H1 (cell line): ENCODE measurements around the gene RTP2. TPM values are rescaled to one million over a fixed set of nuclear protein-coding genes. Genes with fewer than 3 reads are reported as not detected.

Source experiments
- CTCF ChIA-PET: fragments of 300-600 bp; sonication (Branson Sonifier 250); formaldehyde crosslinking; loops from one replicate; lab custom pipeline; 2021; ENCODE audit not compliant: partially characterized antibody; lab: Charles Lee
- POLR2A ChIA-PET: fragments of 300-600 bp; sonication (Branson Sonifier 250); formaldehyde crosslinking; loops from one replicate; lab custom pipeline; 2021; ENCODE audit warnings: inconsistent platforms; ENCODE audit not compliant: partially characterized antibody; lab: Charles Lee
- DNase-seq, 2 experiments: peaks; one replicate each; pipeline versions ENCODE4 v3.0.0 to v3.0.0-alpha.2; 2010 to 2022; ENCODE audit warnings: low spot score in 2 of 2, low read depth in 1 of 2, mixed read lengths in 1 of 2
- FAIRE-seq: peaks from 2 replicates; lab custom pipeline; 2011; peaks lifted over from hg19 to GRCh38; lab: Jason Lieb, UNC
- H2AFZ ChIP-seq: 2 replicates; pipeline ENCODE4 v1.8.1; 2012; ENCODE audit warnings: low read length, inconsistent platforms
- H2AK5ac ChIP-seq: 2 replicates; pipeline ENCODE4 v1.6.1; 2013; ENCODE audit warnings: low read depth, low read length
- H2BK120ac ChIP-seq: replicated peaks from 2 replicates; pipeline ENCODE3; 2013; ENCODE audit warnings: low read depth, low read length, inconsistent platforms
- H2BK12ac ChIP-seq: 2 replicates; pipeline ENCODE4 v1.6.1; 2013; ENCODE audit warnings: low read depth, low read length
- H2BK15ac ChIP-seq: 2 replicates; pipeline ENCODE4 v1.6.1; 2013; ENCODE audit warnings: low read length
- H2BK20ac ChIP-seq: 2 replicates; pipeline ENCODE4 v1.6.1; 2013; ENCODE audit warnings: low read length
- H2BK5ac ChIP-seq: 2 replicates; pipeline ENCODE4 v1.6.1; 2013; ENCODE audit warnings: low read depth, low read length
- H3K14ac ChIP-seq: 2 replicates; pipeline ENCODE4 v1.6.1; 2013; ENCODE audit warnings: inconsistent platforms; ENCODE audit not compliant: insufficient read length
- H3K18ac ChIP-seq: 2 replicates; pipeline ENCODE4 v1.6.1; 2013; ENCODE audit warnings: low read length; ENCODE audit errors: extremely low read depth
- H3K23ac ChIP-seq: 2 replicates; pipeline ENCODE4 v1.6.1; 2013; ENCODE audit warnings: inconsistent platforms; ENCODE audit not compliant: insufficient read length
- H3K23me2 ChIP-seq: 2 replicates; pipeline ENCODE4 v1.6.1; 2013; ENCODE audit warnings: low read depth, low read length
- H3K27ac ChIP-seq: 2 replicates; pipeline ENCODE4 v1.6.1; 2011; ENCODE audit warnings: low read depth, low read length, inconsistent platforms
- H3K27me3 ChIP-seq, 4 experiments: replicated peaks in 1 of 4; 1 replicate in 1 of 4; 2 replicates in 3 of 4; pipeline versions ENCODE4 v1.6.1 to v1.8.1; 2011 to 2013; ENCODE audit warnings: low read length in 3 of 4, mild to moderate bottlenecking in 3 of 4, inconsistent platforms in 2 of 4, mixed read lengths in 2 of 4, moderate library complexity in 1 of 4; ENCODE audit not compliant: control insufficient read depth in 3 of 4, insufficient read depth in 3 of 4; ENCODE audit errors: extremely low read depth in 1 of 4
- H3K36me3 ChIP-seq, 4 experiments: 2 replicates each; pipeline versions ENCODE4 v1.6.1 to v1.8.1; 2011 to 2013; ENCODE audit warnings: mild to moderate bottlenecking in 4 of 4, low read length in 3 of 4, moderate library complexity in 2 of 4, control low read depth in 1 of 4, inconsistent platforms in 1 of 4; ENCODE audit not compliant: insufficient read depth in 4 of 4, control insufficient read depth in 2 of 4
- H3K4ac ChIP-seq: replicated peaks from 2 replicates; pipeline ENCODE3; 2013; ENCODE audit warnings: low read length, low read depth, mixed read lengths, inconsistent platforms; ENCODE audit not compliant: insufficient read length
- H3K4me1 ChIP-seq, 4 experiments: replicated peaks in 1 of 4; 1 replicate in 1 of 4; 2 replicates in 3 of 4; pipeline versions ENCODE4 v1.6.1 to v1.8.1; 2011 to 2013; ENCODE audit warnings: low read length in 3 of 4, inconsistent platforms in 2 of 4, mixed read lengths in 1 of 4; ENCODE audit not compliant: insufficient read depth in 4 of 4, control insufficient read depth in 3 of 4
- H3K4me2 ChIP-seq, 2 experiments: 2 replicates each; pipeline versions ENCODE4 v1.6.1 to v1.8.1; 2011 to 2013; ENCODE audit warnings: low read depth in 2 of 2, low read length in 2 of 2, control low read depth in 1 of 2, inconsistent platforms in 1 of 2, mild to moderate bottlenecking in 1 of 2; ENCODE audit not compliant: insufficient read depth in 1 of 2
- H3K4me3 ChIP-seq, 4 experiments: fragments of 200-600, 300-600 bp in 1 of 4; sonication (generic), shearing (Covaris generic), sonication (Bioruptor Twin) in 1 of 4; 2 replicates each; pipeline versions ENCODE4 v1.5.1 to v1.8.1; 2011 to 2016; ENCODE audit warnings: low read length in 4 of 4, low read depth in 3 of 4, control low read depth in 2 of 4, inconsistent platforms in 2 of 4, mild to moderate bottlenecking in 2 of 4, mixed read lengths in 1 of 4, moderate library complexity in 1 of 4; ENCODE audit not compliant: insufficient read depth in 2 of 4; ENCODE audit errors: extremely low read depth in 1 of 4
- H3K56ac ChIP-seq: replicated peaks from 2 replicates; pipeline ENCODE3; 2013; ENCODE audit warnings: low read depth, mild to moderate bottlenecking, mixed read lengths, low read length, inconsistent platforms; ENCODE audit not compliant: insufficient read length
- H3K79me1 ChIP-seq: 2 replicates; pipeline ENCODE4 v1.6.1; 2013; ENCODE audit warnings: low read depth, low read length, control low read depth
- H3K79me2 ChIP-seq, 2 experiments: 2 replicates each; pipeline versions ENCODE4 v1.6.1 to v1.8.1; 2012 to 2013; ENCODE audit warnings: low read length in 2 of 2, mild to moderate bottlenecking in 2 of 2, inconsistent platforms in 1 of 2; ENCODE audit not compliant: insufficient read depth in 2 of 2, control insufficient read depth in 1 of 2
- H3K9ac ChIP-seq, 4 experiments: replicated peaks in 1 of 4; 1 replicate in 1 of 4; 2 replicates in 3 of 4; pipeline versions ENCODE4 v1.6.1 to v1.8.1; 2011 to 2013; ENCODE audit warnings: low read depth in 3 of 4, low read length in 3 of 4, control low read depth in 2 of 4, mild to moderate bottlenecking in 2 of 4, moderate library complexity in 2 of 4, inconsistent platforms in 1 of 4; ENCODE audit errors: extremely low read depth in 1 of 4
- H3K9me3 ChIP-seq, 2 experiments: 2 replicates each; pipeline versions ENCODE4 v1.6.1 to v1.8.1; 2012 to 2013; ENCODE audit warnings: mild to moderate bottlenecking in 2 of 2, moderate library complexity in 2 of 2, control low read depth in 1 of 2, inconsistent platforms in 1 of 2, low read depth in 1 of 2, low read length in 1 of 2, mixed read lengths in 1 of 2; ENCODE audit not compliant: insufficient read depth in 2 of 2
- H4K20me1 ChIP-seq, 2 experiments: replicated peaks in 1 of 2; 2 replicates each; pipeline versions ENCODE3 to v1.8.1; 2011 to 2013; ENCODE audit warnings: inconsistent platforms in 2 of 2, low read length in 2 of 2, mild to moderate bottlenecking in 1 of 2; ENCODE audit not compliant: insufficient read depth in 2 of 2, control insufficient read depth in 1 of 2
- H4K5ac ChIP-seq: 2 replicates; pipeline ENCODE4 v1.6.1; 2013; ENCODE audit warnings: low read length, low read depth, mixed read lengths, inconsistent platforms; ENCODE audit not compliant: insufficient read length
- H4K8ac ChIP-seq: 2 replicates; pipeline ENCODE4 v1.8.0; 2013; ENCODE audit warnings: mild to moderate bottlenecking, moderate library complexity, low read length, inconsistent platforms; ENCODE audit not compliant: insufficient read depth; ENCODE audit errors: extremely low read depth
- H4K91ac ChIP-seq: replicated peaks from 2 replicates; pipeline ENCODE3; 2013; ENCODE audit warnings: low read length, mixed read lengths, inconsistent platforms; ENCODE audit not compliant: insufficient read length
- HDAC2 ChIP-seq, 2 experiments: fragments of 300-600 bp in 1 of 2; sonication (generic) in 1 of 2; IDR thresholded peaks; 2 replicates each; pipeline ENCODE4 v1.6.1; 2011 to 2012; ENCODE audit warnings: low read depth in 2 of 2, low read length in 2 of 2, mild to moderate bottlenecking in 2 of 2, moderate library complexity in 2 of 2, borderline replicate concordance in 1 of 2, inconsistent platforms in 1 of 2
- KDM4A ChIP-seq: IDR thresholded peaks from one replicate; pipeline ENCODE4 v1.7.1; 2012; ENCODE audit warnings: low read depth, mild to moderate bottlenecking, moderate library complexity, low read length, inconsistent platforms; ENCODE audit not compliant: severe bottlenecking
- POU5F1 ChIP-seq: IDR thresholded peaks from 2 replicates; pipeline ENCODE4 v1.6.1; 2011; ENCODE audit warnings: low read depth, mild to moderate bottlenecking, low read length, moderate library complexity
- SIRT6 ChIP-seq: IDR thresholded peaks from one replicate; pipeline ENCODE4 v1.7.1; 2012; ENCODE audit warnings: low read length, inconsistent platforms
- WGBS, 2 experiments: shearing (Covaris generic) in 1 of 2; methylation state at CpG; one replicate each; pipeline versions ENCODE4 v1.1.6 to v1.1.7; 2013 to 2015; ENCODE audit warnings: low lambda C conversion rate in 2 of 2, mixed read lengths in 2 of 2, inconsistent platforms in 1 of 2, low coverage in 1 of 2, missing lambda C conversion rate in 1 of 2; ENCODE audit not compliant: insufficient replicate concordance in 2 of 2, insufficient coverage in 1 of 2, insufficient read length in 1 of 2; ENCODE audit errors: extremely low coverage in 1 of 2, missing lambda C conversion rate in 1 of 2; 5-methylcytosine and 5-hydroxymethylcytosine counted together
- polyA plus RNA-seq, 7 experiments: library from polyadenylated mRNA; depleted of rRNA in 3 of 7; stranded (reverse) in 5 of 7; unstranded in 2 of 7; fragments of >200 nt in 5 of 7; fragments of 200-250 nt in 2 of 7; gene quantifications; 1 replicate in 5 of 7; 2 replicates in 1 of 7; 4 replicates in 1 of 7; pipeline versions ENCODE4 v1.2.1 to v1.2.3, GENCODE V29; 2011 to 2013; ENCODE audit warnings: missing spikeins in 2 of 7, mixed read lengths in 2 of 7
- total RNA-seq: library from RNA; stranded (reverse); fragmentation: NEBNext Ultra II Directional; extraction: Animal tissue kit (Norgen Biotek cat#: 25700); gene quantifications from 2 replicates; pipeline ENCODE4 v1.2.1, GENCODE V29; 2021

Gene RTP2
- total and polyA plus RNA-seq, 2 of the 8 experiments (the other 6 are each of a cell fraction or from before 2014, with no cell fraction given): not detected

GRCh38 chr3:187741403-187742350 lies 39.3 kb upstream of the RTP2 start:
- Histone ChIP-seq H3K27ac (no peak overlapping the region), H4K8ac (no peak overlapping the region), H3K79me2 (peaks cover 0 to 12% of the 10 kb centered on the region in 2 experiments; a peak in 1 of 4 replicates), H2BK5ac (0 out of 2 replicates have a peak overlapping the region, but pooled peaks have one; percentile 32), H3K4ac (peak overlapping the region; percentile 91), H4K5ac (no peak overlapping the region), H3K27me3 (peaks cover 0 to 13% (median 5%) of the 10 kb centered on the region in 4 experiments; a peak in 3 of 7 replicates), H3K79me1 (no peaks in the 10 kb centered on the region), H3K56ac (no peak overlapping the region), H2BK20ac (no peak overlapping the region), H2BK15ac (0 out of 2 replicates have a peak overlapping the region, but pooled peaks have one; percentile 81), H3K4me1 (peaks cover 0 to 16% (median 8%) of the 10 kb centered on the region in 4 experiments; a peak in 5 of 7 replicates), H3K9ac (peak overlapping the region in 3 of 4 experiments; percentile 29 to 33 (median 32); a peak in 4 of 7 replicates), H3K4me3 (peak overlapping the region; percentile 44 to 89 (median 83)), H2BK12ac (no peak overlapping the region), H3K14ac (no peak overlapping the region), H3K9me3 (no peaks in the 10 kb centered on the region), H3K4me2 (peak overlapping the region; percentile 90 to 94), H3K23ac (no peak overlapping the region), H2BK120ac (no peak overlapping the region), H4K20me1 (no peaks in the 10 kb centered on the region), H3K36me3 (no peaks in the 10 kb centered on the region), H2AFZ (peak overlapping the region; percentile 43; the same call in 1 of the 2 replicates), H3K18ac (0 out of 2 replicates have a peak overlapping the region, but pooled peaks have one; percentile 53), H3K23me2 (peaks cover 35% of the 10 kb centered on the region), H4K91ac (no peak overlapping the region), H2AK5ac (no peak overlapping the region)
- peak in 1 of 2 experiments; percentile 67 for DNase-seq
- 3% methylated on average over 32 of the region's 35 CpGs; no CpG with 5 or more reads in 1 of the 2 experiments for WGBS, 2 experiments
- no peak for FAIRE-seq
- CTCF ChIA-PET: interaction anchor here (0.5 to 6.4 kb wide), 75 partner anchors 8 to 1407 kb away, joined by 3 to 107 read pairs (median 5); partner anchors contain the start of gene LPP
- POLR2A ChIA-PET: interaction anchor here (1.0 to 3.3 kb wide), 4 partner anchors 9 to 1214 kb away, joined by 3 to 15 read pairs (median 8); partner anchors contain the start of gene LPP
- 0 out of 2 replicates have a peak, but pooled peaks have one; percentile 27 for TF ChIP-seq POU5F1
- no peak; a peak in 1 of 4 replicates for TF ChIP-seq HDAC2 (IDR thresholded peaks at IDR 0.05; ENCODE audit: borderline replicate concordance in 1 of 2, low read depth in 2 of 2, low read length in 2 of 2)
- TF ChIP-seq SIRT6: no peak
- TF ChIP-seq KDM4A: peak; percentile 28
